Trophoblast cell (in vitro differentiated cells and primary cell): ENCODE results near the gene SPO11.
A peak's percentile ranks its signal among the peaks of the same experiment; 100 is the strongest.

ENCODE experiments used
- DNase-seq, 2 donors: peaks; one replicate each; pipeline ENCODE4 v3.0.0-alpha.2; 2016
- H2AFZ ChIP-seq: 2 replicates; pipeline ENCODE4 v1.6.1; 2013; ENCODE audit warnings: low read length, moderate library complexity, mild to moderate bottlenecking; ENCODE audit not compliant: insufficient read depth, poor library complexity
- H2AK5ac ChIP-seq: 2 replicates; pipeline ENCODE4 v1.6.1; 2013; ENCODE audit warnings: mild to moderate bottlenecking, low read length
- H2BK120ac ChIP-seq: 2 replicates; pipeline ENCODE4 v1.6.1; 2013; ENCODE audit warnings: low read length, mild to moderate bottlenecking, moderate library complexity; ENCODE audit not compliant: insufficient read depth, poor library complexity
- H2BK12ac ChIP-seq: 2 replicates; pipeline ENCODE4 v1.6.1; 2013; ENCODE audit warnings: mild to moderate bottlenecking, low read length, moderate library complexity
- H2BK5ac ChIP-seq: 2 replicates; pipeline ENCODE4 v1.6.1; 2013; ENCODE audit warnings: low read length, low read depth, moderate library complexity, mild to moderate bottlenecking; ENCODE audit not compliant: poor library complexity
- H3K14ac ChIP-seq: 2 replicates; pipeline ENCODE4 v1.6.1; 2013; ENCODE audit warnings: mild to moderate bottlenecking, low read length
- H3K18ac ChIP-seq: 2 replicates; pipeline ENCODE4 v1.6.1; 2013; ENCODE audit warnings: mild to moderate bottlenecking, low read length
- H3K23ac ChIP-seq: 2 replicates; pipeline ENCODE4 v1.6.1; 2013; ENCODE audit warnings: low read length
- H3K27ac ChIP-seq: 2 replicates; pipeline ENCODE4 v1.5.1; 2013; ENCODE audit warnings: low read depth, mild to moderate bottlenecking, inconsistent platforms, low read length, moderate library complexity
- H3K27me3 ChIP-seq: 2 replicates; pipeline ENCODE4 v1.6.1; 2013; ENCODE audit warnings: inconsistent platforms, mild to moderate bottlenecking, low read length, moderate library complexity; ENCODE audit not compliant: insufficient read depth
- H3K36me3 ChIP-seq, 2 experiments: 1 replicate in 1 of 2; 2 replicates in 1 of 2; pipeline ENCODE4 v1.6.1; 2013; ENCODE audit warnings: low read length in 2 of 2, mild to moderate bottlenecking in 2 of 2, moderate library complexity in 1 of 2; ENCODE audit not compliant: insufficient read depth in 2 of 2, control insufficient read depth in 1 of 2
- H3K4ac ChIP-seq: 2 replicates; pipeline ENCODE4 v1.6.1; 2013; ENCODE audit warnings: low read depth, mild to moderate bottlenecking, low read length, moderate library complexity
- H3K4me1 ChIP-seq, 2 experiments: 1 replicate in 1 of 2; 2 replicates in 1 of 2; pipeline ENCODE4 v1.6.1; 2013; ENCODE audit warnings: low read length in 2 of 2, mild to moderate bottlenecking in 2 of 2, moderate library complexity in 1 of 2; ENCODE audit not compliant: insufficient read depth in 2 of 2, control insufficient read depth in 1 of 2
- H3K4me2 ChIP-seq: 2 replicates; pipeline ENCODE4 v1.6.1; 2013; ENCODE audit warnings: inconsistent platforms, mild to moderate bottlenecking, low read length, moderate library complexity
- H3K4me3 ChIP-seq: 2 replicates; pipeline ENCODE4 v1.5.1; 2013; ENCODE audit warnings: mild to moderate bottlenecking, low read depth, low read length, inconsistent platforms
- H3K79me1 ChIP-seq: one replicate; pipeline ENCODE4 v1.6.1; 2013; ENCODE audit warnings: low read length
- H3K79me2 ChIP-seq: 2 replicates; pipeline ENCODE4 v1.6.1; 2013; ENCODE audit warnings: low read length, mild to moderate bottlenecking; ENCODE audit not compliant: control insufficient read depth, insufficient read depth, poor library complexity
- H3K9ac ChIP-seq: 2 replicates; pipeline ENCODE4 v1.6.1; 2013; ENCODE audit warnings: mild to moderate bottlenecking, low read length
- H3K9me3 ChIP-seq: 2 replicates; pipeline ENCODE4 v1.6.1; 2013; ENCODE audit warnings: low read depth, mild to moderate bottlenecking, control low read depth, inconsistent platforms, low read length; ENCODE audit not compliant: insufficient read depth
- H4K12ac ChIP-seq: 2 replicates; pipeline ENCODE4 v1.6.1; 2013; ENCODE audit warnings: low read depth, mild to moderate bottlenecking, low read length, moderate library complexity
- H4K8ac ChIP-seq: 2 replicates; pipeline ENCODE4 v1.6.1; 2013; ENCODE audit warnings: low read depth, mild to moderate bottlenecking, low read length, moderate library complexity
- H4K91ac ChIP-seq: one replicate; pipeline ENCODE4 v1.6.1; 2013; ENCODE audit warnings: low read depth, mild to moderate bottlenecking, low read length, moderate library complexity
- WGBS: extraction: QIAGEN DNeasy Blood & Tissue Kit; methylation state at CpG from one replicate; pipeline ENCODE4 v1.1.7; 2013; ENCODE audit warnings: missing lambda C conversion rate; ENCODE audit not compliant: insufficient read length, insufficient coverage; ENCODE audit errors: extremely low coverage; 5-methylcytosine and 5-hydroxymethylcytosine counted together

SPO11 gene

DNA sequence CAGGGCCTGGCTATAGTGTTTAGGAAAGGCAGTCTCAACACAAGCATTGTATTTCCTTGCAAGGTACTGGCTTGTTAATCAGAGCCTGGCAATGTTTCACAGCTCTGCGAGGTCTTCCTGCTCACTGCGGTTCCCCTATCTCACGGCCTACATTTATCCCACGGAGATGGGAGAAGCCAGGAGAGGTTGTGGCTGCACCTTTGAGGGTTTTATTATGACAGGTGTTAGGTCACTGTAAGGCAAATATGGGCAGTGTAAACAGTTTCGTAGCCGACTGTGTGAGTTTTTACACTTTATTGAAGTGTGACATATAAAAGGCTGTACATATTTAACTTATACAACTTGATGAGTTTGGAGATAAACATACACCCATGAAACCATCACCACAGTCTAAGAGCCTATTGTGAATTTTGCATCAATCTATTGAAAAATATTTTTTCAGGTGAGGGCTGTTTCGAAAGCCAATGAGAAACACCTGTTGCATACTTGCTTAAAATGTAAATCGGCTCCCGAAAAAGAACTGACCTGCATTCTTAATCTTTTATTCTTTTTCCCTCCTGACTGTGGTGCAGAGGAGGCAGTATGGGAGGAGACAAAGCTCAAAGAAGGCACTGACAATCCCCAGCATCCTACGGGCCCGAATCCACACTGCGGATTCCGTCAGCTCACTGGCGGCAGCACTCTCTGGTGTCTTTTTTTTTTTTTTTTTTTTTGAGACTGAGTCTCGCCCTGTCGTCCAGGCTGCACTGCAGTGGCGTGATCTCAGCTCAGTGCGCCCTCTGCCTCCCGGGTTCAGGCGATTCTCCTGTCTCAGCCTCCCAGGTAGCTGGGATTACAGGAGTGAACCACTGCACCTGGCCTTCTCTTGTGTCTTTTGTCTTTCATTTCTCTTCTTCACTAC, 54.1 kb downstream of the SPO11 start:
- no peaks in the 10 kb centered on the region for H3K79me2 ChIP-seq
- no peak overlapping the region for H3K18ac ChIP-seq
- no peak overlapping the region for H3K4me3 ChIP-seq
- H4K12ac ChIP-seq: no peak overlapping the region
- no peak overlapping the region for H2BK120ac ChIP-seq
- WGBS: no CpG with 5 or more reads among the region's 20 CpGs
- H3K23ac ChIP-seq: no peak overlapping the region
- no peak overlapping the region for H3K9ac ChIP-seq
- H3K27me3 ChIP-seq: no peaks in the 10 kb centered on the region
- H2AK5ac ChIP-seq: no peak overlapping the region
- no peak overlapping the region for H3K4ac ChIP-seq
- DNase-seq: no peak
- no peak overlapping the region for H3K14ac ChIP-seq
- no peak overlapping the region for H3K4me2 ChIP-seq
- H2BK5ac ChIP-seq: no peak overlapping the region
- no peaks in the 10 kb centered on the region for H3K4me1 ChIP-seq
- no peak overlapping the region for H2BK12ac ChIP-seq
- no peak overlapping the region for H2AFZ ChIP-seq
- peaks cover 4 to 10% of the 10 kb centered on the region in 2 experiments for H3K36me3 ChIP-seq
- peaks cover 4% of the 10 kb centered on the region for H3K9me3 ChIP-seq
- H4K8ac ChIP-seq: no peak overlapping the region
- no peaks in the 10 kb centered on the region for H3K79me1 ChIP-seq
- H3K27ac ChIP-seq: no peak overlapping the region
- no peak overlapping the region for H4K91ac ChIP-seq

DNA sequence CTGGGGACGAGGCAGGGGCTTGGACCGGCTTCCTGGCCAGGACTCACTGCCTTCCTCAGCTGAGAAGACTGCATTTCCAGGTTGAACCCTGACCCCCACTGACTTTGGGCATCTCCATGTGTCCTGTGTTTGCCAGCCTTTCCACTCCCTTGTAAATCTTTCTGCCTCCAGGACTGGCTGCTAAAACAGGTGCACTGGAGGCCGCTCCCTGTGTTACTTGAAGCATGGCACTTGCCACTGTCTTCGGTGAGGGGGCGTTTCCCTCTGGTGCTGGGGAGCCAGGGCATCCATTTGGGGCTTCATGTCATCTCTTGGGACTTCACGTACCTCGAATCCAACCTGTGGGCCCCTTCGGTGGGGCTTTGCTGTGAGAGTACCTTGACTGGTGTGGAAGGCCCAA, 54.9 kb downstream of the SPO11 start:
- H3K36me3 ChIP-seq: peaks cover 4 to 9% of the 10 kb centered on the region in 2 experiments
- no peak overlapping the region for H3K14ac ChIP-seq
- WGBS: no CpG with 5 or more reads among the region's 8 CpGs

DNA sequence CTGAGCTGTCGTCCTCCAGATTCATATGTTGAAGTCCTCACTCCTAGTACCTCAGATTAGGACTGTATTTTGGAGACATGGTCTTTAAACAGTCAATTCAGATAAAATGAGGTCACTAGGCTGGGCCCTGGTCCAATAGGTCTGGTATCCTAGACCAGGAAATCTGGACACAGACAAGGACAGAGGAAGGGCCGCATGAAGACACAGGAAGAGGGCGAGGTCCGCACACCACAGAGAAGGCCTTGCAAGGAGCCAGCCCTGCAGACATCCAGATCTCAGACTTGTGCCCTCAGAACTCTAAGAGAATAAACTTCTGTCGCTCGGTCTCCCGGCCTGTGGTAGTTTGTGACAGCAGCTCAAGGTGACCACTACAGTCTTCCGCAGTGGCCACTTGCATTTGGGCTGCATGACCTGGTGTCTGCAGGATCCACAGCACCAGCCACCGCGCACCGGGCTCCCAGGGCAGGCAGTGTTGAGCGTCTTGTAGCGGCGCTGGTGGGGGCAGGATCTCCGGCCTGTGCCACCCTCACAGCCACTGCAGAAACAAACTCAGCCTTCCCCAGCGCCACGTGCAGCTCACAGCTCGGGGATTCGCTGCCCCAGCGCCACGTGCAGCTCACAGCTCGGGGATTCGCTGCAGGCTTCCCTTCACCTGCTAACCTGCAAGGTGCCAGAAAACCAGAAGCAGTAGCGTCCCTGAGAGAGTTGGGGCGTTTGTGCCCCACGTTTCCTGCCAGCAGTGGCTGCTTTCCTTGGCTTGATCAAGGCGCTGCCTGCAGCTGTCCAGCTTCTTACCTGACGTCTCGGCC, 55.6 kb downstream of the SPO11 start:
- peaks cover 8 to 9% of the 10 kb centered on the region in 2 experiments for H3K4me1 ChIP-seq
- H4K8ac ChIP-seq: no peak overlapping the region
- DNase-seq: no peak
- H4K91ac ChIP-seq: no peak overlapping the region
- H2AFZ ChIP-seq: no peak overlapping the region
- H2AK5ac ChIP-seq: no peak overlapping the region
- no peak overlapping the region for H2BK120ac ChIP-seq
- H3K9ac ChIP-seq: no peak overlapping the region
- H3K4me2 ChIP-seq: no peak overlapping the region
- H4K12ac ChIP-seq: no peak overlapping the region
- H3K4me3 ChIP-seq: no peak overlapping the region
- no peaks in the 10 kb centered on the region for H3K27me3 ChIP-seq
- WGBS: no CpG with 5 or more reads among the region's 29 CpGs
- H3K18ac ChIP-seq: no peak overlapping the region
- H3K36me3 ChIP-seq: peaks cover 4 to 8% of the 10 kb centered on the region in 2 experiments
- H3K79me1 ChIP-seq: peaks cover 9% of the 10 kb centered on the region
- no peak overlapping the region for H3K27ac ChIP-seq
- no peak overlapping the region for H3K4ac ChIP-seq
- H3K79me2 ChIP-seq: no peaks in the 10 kb centered on the region
- H2BK12ac ChIP-seq: no peak overlapping the region
- H3K14ac ChIP-seq: no peak overlapping the region
- no peak overlapping the region for H3K23ac ChIP-seq
- no peak overlapping the region for H2BK5ac ChIP-seq
- peaks cover 4% of the 10 kb centered on the region for H3K9me3 ChIP-seq

More for the DNA sequence above, 54.9 kb downstream of the SPO11 start:
- Histone ChIP-seq H3K23ac (no peak overlapping the region), H2BK12ac (no peak overlapping the region), H3K27me3 (no peaks in the 10 kb centered on the region), H3K79me2 (no peaks in the 10 kb centered on the region), H3K9me3 (peaks cover 4% of the 10 kb centered on the region), H2BK5ac (no peak overlapping the region), H3K4me1 (peaks cover 1 to 2% of the 10 kb centered on the region in 2 experiments), H2BK120ac (no peak overlapping the region), H3K4me3 (peak overlapping the region; percentile 30), H3K4me2 (no peak overlapping the region), H2AFZ (no peak overlapping the region), H3K27ac (no peak overlapping the region), H4K8ac (no peak overlapping the region), H4K12ac (no peak overlapping the region), H3K4ac (no peak overlapping the region), H3K18ac (no peak overlapping the region), H2AK5ac (no peak overlapping the region), H3K79me1 (peaks cover 3% of the 10 kb centered on the region), H3K9ac (no peak overlapping the region), H4K91ac (no peak overlapping the region)
- no peak for DNase-seq

DNA sequence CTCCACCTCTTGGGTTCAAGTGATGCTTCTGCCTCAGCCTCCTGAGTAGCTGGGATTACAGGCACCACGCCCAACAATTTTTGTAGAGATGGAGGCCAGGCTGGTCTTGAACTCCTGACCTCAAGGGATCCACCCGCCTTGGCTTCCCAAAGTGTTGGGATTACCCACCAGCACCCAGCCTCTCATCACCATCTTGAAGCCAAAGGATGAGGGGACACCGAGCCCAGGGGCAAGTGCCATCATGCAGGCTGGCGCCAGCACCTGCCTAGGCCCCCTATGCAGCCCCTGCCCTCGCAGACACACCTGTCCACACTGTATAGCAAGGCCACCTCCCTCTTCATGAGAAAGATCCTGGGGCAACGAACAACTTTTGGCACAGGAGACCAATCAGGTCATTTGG, 56.3 kb downstream of the SPO11 start:
- Histone ChIP-seq H3K23ac (no peak overlapping the region), H3K4me2 (no peak overlapping the region), H3K4me3 (no peak overlapping the region), H3K18ac (no peak overlapping the region), H3K4me1 (peaks cover 14 to 15% of the 10 kb centered on the region in 2 experiments), H3K4ac (no peak overlapping the region), H3K79me2 (peaks cover 2% of the 10 kb centered on the region), H3K27ac (no peak overlapping the region), H2BK12ac (no peak overlapping the region), H4K8ac (no peak overlapping the region), H3K36me3 (peaks cover 0 to 5% of the 10 kb centered on the region in 2 experiments), H3K9me3 (peaks cover 4% of the 10 kb centered on the region), H2AK5ac (no peak overlapping the region), H3K14ac (no peak overlapping the region), H3K27me3 (no peaks in the 10 kb centered on the region), H2BK5ac (no peak overlapping the region), H2AFZ (no peak overlapping the region), H4K91ac (no peak overlapping the region), H4K12ac (no peak overlapping the region), H3K79me1 (peaks cover 14% of the 10 kb centered on the region), H2BK120ac (no peak overlapping the region), H3K9ac (no peak overlapping the region)
- no CpG with 5 or more reads among the region's 6 CpGs for WGBS
- no peak for DNase-seq
